SJCRH30 (cell line): Measurements from ENCODE around the gene IL22RA1. TPM values are rescaled to one million over a fixed set of nuclear protein-coding genes. Genes with fewer than 3 reads are reported as not detected.

Experiments
- DNase-seq, 2 experiments: peaks; one replicate each; pipeline ENCODE4 v3.0.0-alpha.2; 2015 to 2020
- H3K27ac ChIP-seq: fragments of 250-450 bp; sonication (Bioruptor Pico); 2 replicates; pipeline ENCODE4 v1.5.1; 2020; ENCODE audit warnings: mild to moderate bottlenecking, moderate library complexity
- H3K27me3 ChIP-seq: fragments of 250-450 bp; sonication (Bioruptor Pico); 2 replicates; pipeline ENCODE4 v1.5.1; 2020; ENCODE audit warnings: mild to moderate bottlenecking, moderate library complexity
- H3K36me3 ChIP-seq: fragments of 250-450 bp; sonication (Bioruptor Pico); 2 replicates; pipeline ENCODE4 v1.5.1; 2020; ENCODE audit warnings: mild to moderate bottlenecking, moderate library complexity
- H3K4me1 ChIP-seq: fragments of 250-450 bp; sonication (Bioruptor Pico); 2 replicates; pipeline ENCODE4 v1.5.1; 2020; ENCODE audit warnings: mild to moderate bottlenecking, moderate library complexity
- H3K4me3 ChIP-seq: fragments of 250-450 bp; sonication (Bioruptor Pico); 2 replicates; pipeline ENCODE4 v1.5.1; 2020; ENCODE audit warnings: mild to moderate bottlenecking, moderate library complexity
- H3K9me3 ChIP-seq: fragments of 250-450 bp; sonication (Bioruptor Pico); replicated peaks from 2 replicates; pipeline ENCODE4 v1.5.1; 2020; ENCODE audit warnings: mild to moderate bottlenecking, moderate library complexity
- total RNA-seq: library from RNA; depleted of rRNA; stranded (reverse); fragments of >200 nt; shearing (Covaris generic); gene quantifications from 2 replicates; pipeline ENCODE4 v1.2.3, GENCODE V29; 2014; rRNA removed

Gene IL22RA1
- not detected in 2 replicates for total RNA-seq

GRCh38 chr1:24142546-24143534, at the start of gene IL22RA1:
IL22RA1 (minus strand) TSS chr1:24143140; CDS start chr1:24143082, 58 bp downstream.
- Histone ChIP-seq H3K4me3 (no peak within 1 kb of the TSS), H3K36me3 (no peaks in the 10 kb centered on the region), H3K4me1 (no peaks in the 10 kb centered on the region), H3K9me3 (no peaks in the 10 kb centered on the region), H3K27ac (no peak within 1 kb of the TSS), H3K27me3 (peaks cover 16% of the 10 kb centered on the region)
- no peak for DNase-seq

- Histone ChIP-seq H3K4me3 (no peak overlapping the region), H3K27ac (no peak overlapping the region), H3K4me1 (peaks cover 4% of the 10 kb centered on the region; the same call in 1 of the 2 replicates), H3K9me3 (no peaks in the 10 kb centered on the region), H3K27me3 (no peaks in the 10 kb centered on the region), H3K36me3 (no peaks in the 10 kb centered on the region)
- DNase-seq: no peak
These were observed 48.9 kb upstream of the IL22RA1 start for GRCh38 chr1:24191860-24192259.

- no peaks in the 10 kb centered on the region for H3K9me3 ChIP-seq
- no peak overlapping the region for H3K4me3 ChIP-seq
- H3K4me1 ChIP-seq: peaks cover 4% of the 10 kb centered on the region; the same call in 1 of the 2 replicates
- no peak overlapping the region for H3K27ac ChIP-seq
- no peaks in the 10 kb centered on the region for H3K27me3 ChIP-seq
- DNase-seq: peak; percentile 72 to 88
- no peaks in the 10 kb centered on the region for H3K36me3 ChIP-seq
These were observed 48.1 kb upstream of the IL22RA1 start for GRCh38 chr1:24190983-24191461.

- Histone ChIP-seq H3K27ac (no peak overlapping the region), H3K4me3 (no peak overlapping the region), H3K4me1 (peaks cover 4% of the 10 kb centered on the region; the same call in 1 of the 2 replicates), H3K27me3 (no peaks in the 10 kb centered on the region), H3K36me3 (no peaks in the 10 kb centered on the region), H3K9me3 (no peaks in the 10 kb centered on the region)
- no peak for DNase-seq
These were observed 46.6 kb upstream of the IL22RA1 start for GRCh38 chr1:24189528-24189927.

GRCh38 chr1:24186993-24187790, 44.3 kb upstream of the IL22RA1 start, which contains the start of gene IFNLR1:
IFNLR1 (minus strand) TSS chr1:24187289; CDS start chr1:24187248, 41 bp downstream.
- H3K27me3 ChIP-seq: no peaks in the 10 kb centered on the region
- DNase-seq: no peak
- peaks cover 4% of the 10 kb centered on the region; the same call in 1 of the 2 replicates for H3K4me1 ChIP-seq
- no peak within 1 kb of the TSS for H3K27ac ChIP-seq
- no peak within 1 kb of the TSS for H3K4me3 ChIP-seq
- H3K36me3 ChIP-seq: no peaks in the 10 kb centered on the region
- H3K9me3 ChIP-seq: no peaks in the 10 kb centered on the region

- Histone ChIP-seq H3K4me1 (peaks cover 4% of the 10 kb centered on the region; the same call in 1 of the 2 replicates), H3K27me3 (no peaks in the 10 kb centered on the region), H3K9me3 (no peaks in the 10 kb centered on the region), H3K27ac (no peak overlapping the region), H3K36me3 (no peaks in the 10 kb centered on the region), H3K4me3 (no peak overlapping the region)
- DNase-seq: no peak
These were observed 43.7 kb upstream of the IL22RA1 start for GRCh38 chr1:24186711-24186992.

- no peaks in the 10 kb centered on the region for H3K27me3 ChIP-seq
- no peak for DNase-seq
- H3K9me3 ChIP-seq: no peaks in the 10 kb centered on the region
- no peak overlapping the region for H3K4me3 ChIP-seq
- H3K4me1 ChIP-seq: peaks cover 1% of the 10 kb centered on the region; the same call in 1 of the 2 replicates
- H3K36me3 ChIP-seq: no peaks in the 10 kb centered on the region
- no peak overlapping the region for H3K27ac ChIP-seq
These were observed 43.2 kb upstream of the IL22RA1 start for GRCh38 chr1:24186031-24186710.

- H3K4me1 ChIP-seq: no peaks in the 10 kb centered on the region
- DNase-seq: no peak
These were observed 42.1 kb upstream of the IL22RA1 start for GRCh38 chr1:24185076-24185475.

GRCh38 chr1:24182061-24182460, 39.1 kb upstream of the IL22RA1 start:
- Histone ChIP-seq H3K4me3 (no peak overlapping the region), H3K9me3 (no peaks in the 10 kb centered on the region), H3K36me3 (no peaks in the 10 kb centered on the region), H3K27ac (no peak overlapping the region), H3K27me3 (peaks cover 6% of the 10 kb centered on the region; the same call in 1 of the 2 replicates), H3K4me1 (no peaks in the 10 kb centered on the region)
- no peak for DNase-seq

More at GRCh38 chr1:24185076-24185475, 42.1 kb upstream of the IL22RA1 start:
- Histone ChIP-seq H3K27ac (no peak overlapping the region), H3K36me3 (no peaks in the 10 kb centered on the region), H3K4me3 (no peak overlapping the region), H3K9me3 (no peaks in the 10 kb centered on the region), H3K27me3 (no peaks in the 10 kb centered on the region)

- no peak for DNase-seq
- Histone ChIP-seq H3K27me3 (peaks cover 10% of the 10 kb centered on the region), H3K4me1 (no peaks in the 10 kb centered on the region), H3K4me3 (no peak overlapping the region), H3K36me3 (no peaks in the 10 kb centered on the region), H3K27ac (no peak overlapping the region), H3K9me3 (no peaks in the 10 kb centered on the region)
These were observed 38.7 kb upstream of the IL22RA1 start for GRCh38 chr1:24181619-24182018.

- Histone ChIP-seq H3K27me3 (peaks cover 12% of the 10 kb centered on the region), H3K27ac (no peak overlapping the region), H3K36me3 (no peaks in the 10 kb centered on the region), H3K4me3 (no peak overlapping the region), H3K9me3 (no peaks in the 10 kb centered on the region), H3K4me1 (no peaks in the 10 kb centered on the region)
- no peak for DNase-seq
These were observed 37.7 kb upstream of the IL22RA1 start for GRCh38 chr1:24180676-24181075.

GRCh38 chr1:24179251-24179840, 36.4 kb upstream of the IL22RA1 start:
- H3K27me3 ChIP-seq: peaks cover 12% of the 10 kb centered on the region
- H3K4me1 ChIP-seq: no peaks in the 10 kb centered on the region
- H3K27ac ChIP-seq: no peak overlapping the region
- no peaks in the 10 kb centered on the region for H3K36me3 ChIP-seq
- DNase-seq: no peak
- H3K4me3 ChIP-seq: no peak overlapping the region
- H3K9me3 ChIP-seq: no peaks in the 10 kb centered on the region

GRCh38 chr1:24178407-24178806, 35.5 kb upstream of the IL22RA1 start:
- Histone ChIP-seq H3K4me3 (no peak overlapping the region), H3K27me3 (peaks cover 12% of the 10 kb centered on the region), H3K27ac (no peak overlapping the region), H3K4me1 (no peaks in the 10 kb centered on the region), H3K36me3 (no peaks in the 10 kb centered on the region), H3K9me3 (no peaks in the 10 kb centered on the region)
- no peak for DNase-seq

- Histone ChIP-seq H3K27me3 (peaks cover 12% of the 10 kb centered on the region), H3K9me3 (no peaks in the 10 kb centered on the region), H3K4me3 (no peak overlapping the region), H3K4me1 (no peaks in the 10 kb centered on the region), H3K27ac (no peak overlapping the region), H3K36me3 (no peaks in the 10 kb centered on the region)
- DNase-seq: no peak
These were observed 34.2 kb upstream of the IL22RA1 start for GRCh38 chr1:24177161-24177560.
